HG02852 (cell line): Measurements from ENCODE around the gene TPO.
"Not testable (repeated sequence)": the region's sequence is repeated elsewhere in the genome, so short reads cannot be mapped to it uniquely, and the experiment has no call there.

Experiments
- ATAC-seq: cut with Tn5 transposase; IDR thresholded peaks from one replicate; pipeline ENCODE4 v1.9.1; 2021; ENCODE audit warnings: mild to moderate bottlenecking, moderate library complexity; ENCODE audit not compliant: unreplicated experiment

Gene TPO

GRCh38 chr2:1577846-1578245 is 164.6 kb downstream of the TPO start:
- no peak for ATAC-seq

DNA sequence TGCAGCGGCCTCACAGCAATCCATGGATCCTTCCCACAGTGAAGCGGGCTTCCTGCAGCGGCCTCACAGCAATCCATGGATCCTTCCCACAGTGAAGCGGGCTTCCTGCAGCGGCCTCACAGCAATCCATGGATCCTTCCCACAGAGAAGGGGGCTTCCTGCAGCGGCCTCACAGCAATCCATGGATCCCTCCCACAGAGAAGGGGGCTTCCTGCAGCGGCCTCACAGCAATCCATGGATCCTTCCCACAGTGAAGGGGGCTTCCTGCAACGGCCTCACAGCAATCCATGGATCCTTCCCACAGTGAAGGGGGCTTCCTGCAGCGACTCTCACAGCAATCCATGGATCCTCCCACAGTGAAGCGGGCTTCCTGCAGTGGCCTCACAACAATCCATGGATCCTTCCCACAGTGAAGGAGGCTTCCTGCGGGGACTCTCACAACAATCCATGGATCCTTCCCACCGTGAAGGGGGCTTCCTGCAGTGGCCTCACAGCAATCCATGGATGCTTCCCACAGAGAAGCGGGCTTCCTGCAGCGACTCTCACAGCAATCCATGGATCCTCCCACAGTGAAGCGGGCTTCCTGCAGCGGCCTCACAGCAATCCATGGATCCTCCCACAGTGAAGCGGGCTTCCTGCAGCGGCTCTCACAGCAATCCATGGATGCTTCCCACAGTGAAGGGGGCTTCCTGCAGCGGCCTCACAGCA is 168.1 kb downstream of the TPO start:
- ATAC-seq = not testable (repeated sequence)

DNA sequence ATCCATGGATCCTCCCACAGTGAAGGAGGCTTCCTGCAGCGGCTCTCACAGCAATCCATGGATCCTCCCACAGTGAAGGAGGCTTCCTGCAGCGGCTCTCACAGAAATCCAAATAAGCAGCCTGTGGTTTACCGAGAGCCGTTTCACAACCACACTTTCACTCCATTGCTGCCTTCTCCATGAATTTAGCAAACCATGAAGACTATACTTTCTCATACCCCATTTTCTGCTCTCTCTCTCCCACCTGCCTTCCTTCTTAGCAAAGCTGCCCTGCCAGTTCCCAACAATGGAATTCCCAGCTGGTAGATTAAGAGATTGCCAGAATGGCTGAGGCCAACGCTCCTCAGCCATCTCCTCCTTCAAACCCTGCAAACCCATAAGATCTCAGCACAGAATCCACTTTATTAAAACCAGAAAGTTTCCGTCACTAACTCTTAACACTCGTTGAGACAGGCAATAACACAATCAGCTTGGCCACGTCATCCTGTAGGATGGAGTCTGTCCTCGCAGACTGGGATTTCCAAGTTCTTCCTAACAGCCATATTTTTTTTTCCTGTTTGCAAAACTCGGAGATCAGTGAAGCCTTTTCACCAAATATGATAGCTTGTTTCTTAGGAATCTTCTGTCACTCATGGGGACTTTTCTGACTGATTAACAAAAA is 168.8 kb downstream of the TPO start:
- no peak for ATAC-seq

DNA sequence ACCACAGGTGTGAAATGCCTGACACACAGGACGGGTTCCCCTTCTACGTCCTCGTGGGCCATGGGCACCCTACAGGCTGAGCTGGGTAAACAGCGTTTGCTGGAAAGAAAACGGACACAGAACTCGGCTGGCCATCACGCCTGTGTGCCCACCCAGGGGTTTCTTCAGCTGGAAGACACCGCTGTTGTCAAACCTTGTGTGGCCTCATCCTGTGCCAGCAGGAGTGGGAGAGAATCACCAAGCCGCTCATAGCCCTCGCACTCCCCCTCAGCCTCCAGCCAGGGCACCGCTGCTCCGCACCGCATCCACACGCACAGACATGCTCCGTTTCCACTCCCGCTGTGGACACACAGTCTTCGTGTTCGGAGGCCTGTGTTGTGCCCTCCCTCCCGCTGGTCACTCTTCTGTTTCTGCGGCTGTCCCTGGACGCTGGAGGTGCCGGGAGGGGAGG is 169.7 kb downstream of the TPO start:
- ATAC-seq = no peak

- ATAC-seq = no peak
Observed at GRCh38 chr2:1584051-1584531, 170.8 kb downstream of the TPO start.

GRCh38 chr2:1584691-1585485 is 171.6 kb downstream of the TPO start:
- no peak for ATAC-seq

GRCh38 chr2:1585635-1586034 is 172.4 kb downstream of the TPO start:
- no peak for ATAC-seq

GRCh38 chr2:1586251-1586922 is 173.1 kb downstream of the TPO start:
- ATAC-seq = no peak

GRCh38 chr2:1586923-1587840 is 173.9 kb downstream of the TPO start:
- no peak for ATAC-seq

DNA sequence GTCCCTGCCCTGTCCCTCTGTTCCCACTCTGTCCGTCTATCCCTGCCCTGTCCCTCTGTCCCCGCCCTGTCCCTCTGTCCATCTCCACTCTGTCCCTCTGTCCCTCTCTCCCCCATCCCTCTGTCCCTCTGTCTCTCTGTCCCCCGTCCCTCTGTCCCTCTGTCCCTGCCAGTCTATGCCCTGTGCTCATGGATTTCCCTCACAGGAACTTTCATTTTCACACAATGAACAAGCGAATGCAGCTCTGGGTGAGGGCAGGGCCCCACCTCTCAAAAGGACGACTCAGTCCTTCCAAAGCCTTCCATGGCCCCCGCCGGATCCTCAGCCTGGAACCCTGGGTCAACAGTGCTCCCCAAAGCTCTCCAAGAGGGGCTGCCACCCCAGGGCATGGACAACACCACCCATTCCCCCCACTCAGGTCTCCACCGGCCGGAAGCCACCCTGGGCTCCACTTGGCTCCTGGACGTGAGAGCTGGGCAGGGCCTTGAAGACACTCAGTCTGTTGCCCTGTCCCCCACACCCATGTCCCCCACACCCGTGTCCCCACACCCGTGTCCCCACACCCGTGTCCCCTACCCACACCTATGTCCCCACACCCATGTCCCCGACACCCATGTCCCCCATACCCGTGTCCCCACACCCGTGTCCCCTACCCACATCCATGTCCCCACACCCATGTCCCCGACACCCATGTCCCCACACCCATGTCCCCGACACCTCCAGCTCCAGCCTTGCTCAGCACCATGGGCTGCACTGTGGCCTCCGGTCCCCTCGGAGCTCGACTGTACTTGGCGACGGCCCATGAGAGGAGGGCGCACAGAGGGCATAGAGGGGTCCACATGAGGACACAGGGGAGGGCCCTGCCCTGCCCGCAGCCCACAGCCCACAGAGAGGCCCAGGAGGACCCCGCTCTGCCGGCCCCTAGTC is 175.1 kb downstream of the TPO start:
- ATAC-seq = no peak

GRCh38 chr2:1588978-1589621 is 175.8 kb downstream of the TPO start:
- ATAC-seq = no peak

DNA sequence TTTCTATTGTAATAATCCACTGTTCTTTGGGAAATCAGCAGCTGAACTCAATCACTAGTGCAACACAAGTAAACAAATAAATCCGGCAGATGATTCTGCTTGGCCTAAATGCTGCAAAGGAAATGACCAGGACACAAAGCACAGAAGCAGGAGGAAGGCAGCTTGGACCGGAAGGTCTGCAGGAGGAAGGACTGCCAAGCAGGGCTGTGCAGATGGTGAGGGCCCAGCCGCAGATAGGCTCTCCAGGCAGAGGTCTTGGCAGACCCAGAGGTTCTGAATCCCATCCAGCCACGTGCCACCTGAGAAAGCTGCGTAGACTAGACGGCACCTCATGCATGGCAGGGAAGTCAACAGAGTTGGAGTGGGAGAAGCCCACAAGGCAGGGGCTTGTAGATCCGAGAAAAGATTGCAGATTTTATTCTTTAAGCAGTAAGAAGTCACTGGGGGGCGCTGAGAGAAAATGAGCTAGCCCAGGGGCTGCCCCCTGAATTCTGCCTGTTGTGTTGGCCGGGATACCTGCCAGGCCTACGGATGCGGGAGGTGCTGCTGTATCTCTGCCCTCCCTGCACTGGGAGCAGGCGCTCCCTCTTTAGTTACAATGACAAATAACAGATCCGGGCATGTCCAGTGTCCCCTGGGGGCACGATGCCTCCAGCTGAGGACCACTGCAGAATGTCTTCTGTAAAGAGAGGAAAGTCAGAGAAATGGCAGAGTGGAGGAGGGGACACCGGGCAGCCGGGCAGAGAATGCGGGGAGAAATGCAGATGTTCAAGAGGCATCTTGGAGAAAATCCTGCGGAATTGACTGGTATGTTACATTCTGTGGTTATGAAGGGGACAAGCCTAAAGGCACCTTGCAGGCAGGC is 177.6 kb downstream of the TPO start:
- no peak for ATAC-seq

GRCh38 chr2:1591461-1591770 is 178.2 kb downstream of the TPO start:
- no peak for ATAC-seq
